Skin of body (tissue), 2 donors: ENCODE measurements around the gene ALDOA. TPM values are rescaled to one million over a fixed set of nuclear protein-coding genes. Genes with fewer than 3 reads are reported as not detected.

Experiments
- DNase-seq: peaks from one replicate; lab custom pipeline; 2025; lab: John Stamatoyannopoulos, UW
- total RNA-seq: library from RNA; depleted of rRNA; stranded (reverse); fragments of >200 nt; gene quantifications from one replicate; pipeline ENCODE4 v1.2.3, GENCODE V29; 2014

ALDOA gene
- total RNA-seq, 1 donor from 2014 or later, result 345 TPM

DNA sequence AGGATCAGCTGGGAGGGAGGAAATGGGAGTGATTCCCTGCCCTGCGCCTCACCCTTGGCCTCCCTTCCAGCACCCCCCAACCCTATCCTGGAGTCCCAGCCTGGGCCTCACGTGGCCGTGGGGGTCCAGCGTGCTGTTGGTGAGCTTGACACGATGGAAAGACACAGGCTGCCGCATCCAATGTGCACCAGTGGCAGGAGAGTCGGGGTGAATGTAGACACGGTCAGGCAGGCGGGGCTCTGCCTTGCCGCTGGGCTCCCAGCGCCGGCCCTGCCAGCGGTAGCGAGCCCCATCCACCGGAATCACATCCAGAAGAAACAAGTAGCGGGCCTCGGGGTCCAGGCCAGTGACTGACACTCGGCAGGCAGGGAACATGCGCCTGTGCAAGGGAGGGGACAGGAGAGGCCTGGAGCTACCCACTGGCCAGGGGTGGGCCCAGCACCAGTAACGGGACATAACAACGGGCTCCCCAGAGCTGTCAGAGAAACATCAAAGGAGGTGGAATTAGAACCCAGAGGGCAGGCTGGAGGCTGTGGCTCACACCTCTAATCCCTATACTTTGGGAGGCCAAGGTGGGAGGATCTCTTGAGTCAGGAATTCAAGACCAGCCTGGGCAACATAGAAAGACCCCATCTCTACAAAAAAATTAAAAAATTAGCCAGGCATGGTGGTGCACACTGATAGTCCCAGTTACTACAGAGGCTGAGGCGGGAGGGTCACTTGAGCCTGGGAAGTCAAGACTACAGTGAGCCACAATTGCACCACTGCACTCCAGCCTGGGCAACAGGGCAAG lies 23.5 kb downstream of the ALDOA start:
- no peak for DNase-seq

DNA sequence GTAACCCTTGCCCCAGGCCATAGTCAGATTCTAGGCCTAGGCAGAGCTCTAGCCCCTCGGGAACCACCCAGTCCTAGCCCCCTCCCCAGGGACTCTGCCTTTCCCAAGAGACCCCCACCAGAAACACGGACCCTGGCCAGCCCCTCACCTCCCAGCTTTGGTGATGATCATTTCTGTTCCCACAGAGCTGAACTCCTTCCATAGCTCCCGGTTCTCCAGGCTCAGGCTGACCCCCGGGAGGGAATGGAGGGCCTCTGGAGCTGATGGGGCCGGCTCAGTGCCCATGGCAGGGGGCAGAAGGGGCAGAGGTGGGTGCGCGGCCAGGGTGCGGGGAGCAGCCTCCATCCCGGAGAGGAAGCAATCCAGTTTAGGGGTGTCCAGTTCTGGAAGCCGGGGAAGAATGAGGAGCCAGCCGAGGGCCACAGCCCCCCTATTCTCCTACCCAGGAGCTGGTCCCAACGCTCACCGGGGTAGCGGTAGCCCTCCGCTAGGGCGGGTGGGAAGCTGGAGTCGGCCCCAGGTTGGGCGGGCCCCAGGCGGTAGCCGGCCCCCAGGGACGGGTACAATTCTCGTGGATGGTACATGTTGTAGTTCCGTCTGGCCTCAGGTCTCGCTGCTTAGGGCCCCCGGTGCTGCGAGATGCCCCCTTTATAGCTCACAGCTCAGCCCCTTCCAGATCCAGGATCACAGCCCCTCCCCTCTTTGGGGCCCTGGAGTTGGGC lies 25.2 kb downstream of the ALDOA start:
- no peak for DNase-seq

DNA sequence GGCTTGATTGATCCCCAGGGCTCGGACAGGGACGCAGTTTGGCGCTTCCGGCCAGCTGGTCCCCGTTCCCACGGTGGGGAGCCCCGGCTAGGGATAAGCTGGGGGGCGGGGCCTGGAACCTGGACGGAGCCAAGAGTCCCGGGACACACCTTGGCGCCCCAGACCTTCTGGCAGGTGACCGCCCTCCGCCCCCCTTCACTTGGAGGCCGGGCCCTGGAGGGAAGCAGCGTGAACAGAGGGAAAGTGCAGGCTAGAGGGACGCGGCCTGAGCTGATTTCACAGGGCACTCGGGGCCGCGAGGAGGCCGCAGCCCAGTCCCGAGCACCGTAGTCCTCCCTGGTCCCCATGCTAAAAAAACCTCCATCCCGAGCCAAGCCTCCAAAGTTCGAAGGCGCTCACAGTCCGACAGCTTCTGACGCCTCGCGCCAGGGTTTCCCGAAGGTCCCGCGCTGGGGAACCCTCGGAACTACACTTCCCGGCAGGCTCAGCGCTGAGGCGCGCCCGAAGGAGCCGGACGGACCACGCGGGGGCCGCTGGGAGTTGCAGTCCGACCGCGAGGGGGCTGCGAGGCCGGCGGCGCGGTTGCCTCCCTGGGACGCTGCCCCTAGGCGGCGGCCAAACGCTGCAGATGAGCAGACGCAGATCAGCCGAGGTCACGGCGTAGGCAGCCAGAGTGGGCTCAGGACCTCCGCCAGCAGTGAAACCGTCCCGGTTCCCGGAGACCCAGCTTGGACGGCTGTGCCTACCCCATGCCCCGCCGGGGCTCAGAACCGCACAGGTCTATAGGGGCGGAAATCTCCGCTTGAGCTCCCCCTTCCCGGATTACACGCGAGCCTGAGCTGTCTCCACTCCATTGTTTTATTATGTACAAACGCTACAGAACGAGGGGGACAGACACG lies 26.2 kb downstream of the ALDOA start, which contains the start of gene TBX6:
Gene TBX6 (minus strand): TSS at position 451 of the 899 bp plus-strand sequence. CDS start 731 bp downstream, outside the sequence.
- DNase-seq, result peak; percentile 85

DNA sequence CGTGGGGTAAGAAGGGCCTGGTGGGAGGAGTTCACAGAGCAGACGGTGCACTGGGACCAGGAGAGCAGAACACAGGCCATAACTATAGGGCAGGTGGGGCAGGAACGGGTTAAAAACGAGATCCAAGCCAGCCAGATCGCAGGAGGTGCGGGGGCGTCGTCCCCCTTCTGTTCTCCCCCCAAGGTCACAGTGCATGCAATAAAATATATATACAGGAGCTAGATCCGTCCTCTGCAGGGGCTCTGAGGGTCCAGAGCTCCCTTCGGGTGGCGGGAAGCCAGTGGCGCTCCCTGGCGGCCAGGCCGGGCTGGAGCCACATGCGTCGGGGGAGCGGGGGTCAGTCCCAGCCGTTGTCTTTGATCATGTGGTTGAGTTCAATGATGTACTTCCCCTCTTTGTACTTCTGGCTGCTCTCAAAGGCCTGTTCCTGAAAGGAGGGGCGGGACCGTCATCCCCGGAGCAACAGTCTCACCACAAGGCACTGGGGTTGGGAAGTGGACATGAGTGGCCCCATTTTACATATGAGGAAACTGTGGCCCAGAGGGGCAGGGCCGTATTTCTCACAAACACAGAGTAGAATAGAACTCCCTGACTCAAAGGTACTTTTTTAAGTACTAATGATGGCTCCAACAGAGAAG lies 26.9 kb downstream of the ALDOA start:
- peak; percentile 63 for DNase-seq

DNA sequence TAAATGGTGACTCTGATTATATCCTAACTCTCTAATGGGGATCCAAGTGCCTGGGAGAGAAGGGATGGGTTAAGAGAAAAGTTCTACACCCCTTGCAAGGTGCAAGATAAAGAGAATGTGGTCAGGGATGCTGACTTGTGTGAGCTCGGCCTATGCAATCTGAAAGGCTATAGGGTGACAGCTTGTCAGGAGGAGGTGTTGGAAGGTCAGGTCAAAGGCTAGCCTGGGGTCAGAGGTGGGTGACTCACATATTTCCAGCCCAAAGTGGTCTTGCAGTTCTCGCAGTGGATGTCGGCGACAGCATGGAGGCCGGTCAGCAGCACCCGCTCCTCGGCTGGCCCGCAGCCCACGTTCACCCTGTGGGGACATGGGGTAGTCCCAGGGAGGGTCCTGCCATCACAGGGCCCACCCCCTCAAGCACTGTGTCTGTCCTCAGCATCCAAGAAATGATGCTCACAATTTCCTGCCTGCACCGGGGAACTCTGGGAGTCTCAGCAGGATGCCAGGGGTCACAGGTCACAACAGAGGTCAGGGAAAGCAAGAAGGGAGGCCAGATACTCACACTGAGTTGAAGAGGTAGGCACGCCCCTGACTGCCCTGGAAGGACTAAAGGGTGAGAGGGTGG lies 29.1 kb downstream of the ALDOA start:
- no peak for DNase-seq

DNA sequence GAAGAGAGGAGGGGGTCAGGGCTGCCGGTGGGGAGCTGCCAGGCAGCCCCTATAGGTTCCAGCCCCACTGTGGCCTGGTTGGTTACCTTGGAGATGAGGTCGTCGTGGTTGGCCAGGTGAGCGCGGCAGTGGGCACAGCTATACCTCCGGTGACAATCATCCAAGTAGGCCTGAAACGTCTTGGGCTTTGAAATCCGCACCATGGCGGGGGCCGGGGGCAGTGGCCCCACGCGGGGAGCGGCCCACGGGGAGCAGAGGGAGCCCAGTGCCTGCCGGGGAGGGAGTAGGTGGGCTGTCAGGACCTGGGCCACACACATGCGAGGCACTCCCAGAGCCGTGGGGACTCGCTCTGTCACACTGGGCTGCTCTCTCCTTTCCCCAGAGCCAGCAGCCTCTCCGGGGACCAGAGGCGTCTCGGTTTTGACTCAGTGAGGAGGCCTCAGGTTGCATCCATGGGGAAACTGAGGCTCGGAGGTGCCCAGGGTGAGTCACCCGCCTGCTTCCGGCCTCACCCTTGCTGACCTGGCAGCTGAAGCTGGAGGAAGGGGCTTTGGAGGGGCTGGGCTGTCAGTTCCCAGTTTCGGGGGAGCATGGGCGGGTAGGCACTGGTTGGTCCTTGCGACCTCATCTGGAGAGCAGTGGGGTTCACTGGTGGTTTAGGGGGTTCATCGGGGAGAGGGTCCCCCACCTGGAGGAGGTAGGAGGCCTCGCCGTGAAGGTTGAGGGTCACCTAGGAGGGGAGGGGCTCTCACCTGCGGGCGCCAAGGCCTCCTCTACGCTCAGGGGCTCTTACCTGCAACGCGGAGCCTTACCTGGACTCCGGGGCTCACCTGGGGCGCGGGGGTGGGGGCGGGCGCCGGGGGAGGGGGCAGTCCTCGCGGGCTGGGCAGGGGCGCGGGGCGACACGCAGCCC lies 29.9 kb downstream of the ALDOA start:
- no peak for DNase-seq

DNA sequence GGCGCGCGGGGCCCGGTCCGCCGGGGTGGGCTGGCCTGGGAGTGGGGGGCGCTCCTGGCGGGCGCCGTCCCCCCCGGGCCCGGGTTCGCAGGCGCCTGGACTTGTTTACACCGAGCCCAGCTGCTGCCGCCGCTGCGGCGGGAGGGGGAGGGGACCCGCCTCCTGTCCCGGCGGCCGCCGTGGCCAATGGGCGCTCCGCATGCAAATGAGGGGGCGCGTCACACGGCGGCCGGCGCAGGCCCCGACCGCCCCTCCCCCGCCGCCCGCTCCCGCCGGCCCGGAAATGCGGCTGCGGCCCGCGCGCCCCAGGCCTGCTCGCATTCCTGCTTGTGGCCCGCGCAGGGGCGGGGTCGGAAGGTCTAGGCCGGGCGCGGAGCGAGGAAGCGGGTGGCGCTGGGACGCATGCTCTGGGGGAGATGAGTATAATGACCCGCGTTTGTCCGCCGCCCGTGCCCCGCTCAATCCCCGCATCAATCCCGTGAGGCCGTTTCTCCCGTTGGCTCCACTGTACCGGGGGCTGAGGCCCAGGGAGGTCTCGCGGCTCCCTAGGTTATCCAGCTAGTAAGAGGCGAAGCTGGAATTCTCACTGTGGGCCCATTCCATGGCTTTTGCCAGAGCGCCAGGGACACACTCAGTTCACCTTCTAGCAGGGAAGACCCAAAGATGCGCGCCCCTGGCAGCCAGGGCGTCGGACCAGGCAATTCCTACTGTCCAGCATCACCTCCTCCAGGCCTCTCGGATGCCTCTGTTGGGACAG lies 30.7 kb downstream of the ALDOA start, which contains the start of gene YPEL3:
Gene YPEL3 (minus strand): TSS at position 109 of the 757 bp plus-strand sequence. CDS start 731 bp downstream, outside the sequence.
- DNase-seq, result peak; percentile 68

DNA sequence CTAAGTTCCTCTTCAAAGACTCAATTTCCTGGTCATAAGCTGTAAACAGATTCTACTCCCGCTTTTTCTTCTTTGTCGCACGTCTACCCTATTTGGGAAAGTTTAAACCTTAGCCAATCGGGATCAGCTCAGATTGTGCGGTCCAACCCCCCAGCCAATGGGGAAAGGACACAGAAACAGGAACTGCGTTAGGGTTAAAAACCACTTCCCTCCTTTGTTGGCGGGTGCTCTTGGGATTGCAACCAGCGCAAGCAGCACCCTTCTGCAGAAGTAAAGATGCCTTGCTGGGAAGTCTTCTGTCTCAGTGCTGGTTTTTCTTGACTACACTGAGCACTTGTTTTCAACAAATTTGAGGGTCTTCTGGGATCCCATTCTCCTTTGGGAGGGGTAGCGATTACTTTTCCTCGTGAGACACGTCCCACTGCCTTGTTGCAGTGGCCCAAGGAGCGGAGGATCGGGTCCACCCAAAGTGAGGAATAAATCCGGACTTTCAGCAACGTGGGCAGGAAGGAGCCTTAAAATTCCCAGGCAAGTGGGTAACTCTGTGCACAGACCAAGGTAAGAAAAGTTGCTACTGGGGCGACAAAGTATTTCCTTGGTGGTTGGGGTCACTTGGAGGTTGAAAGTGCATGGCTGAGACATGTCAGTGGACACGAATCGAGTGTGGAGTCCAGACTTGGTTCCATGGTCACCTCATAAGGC lies 31.5 kb downstream of the ALDOA start:
- no peak for DNase-seq

DNA sequence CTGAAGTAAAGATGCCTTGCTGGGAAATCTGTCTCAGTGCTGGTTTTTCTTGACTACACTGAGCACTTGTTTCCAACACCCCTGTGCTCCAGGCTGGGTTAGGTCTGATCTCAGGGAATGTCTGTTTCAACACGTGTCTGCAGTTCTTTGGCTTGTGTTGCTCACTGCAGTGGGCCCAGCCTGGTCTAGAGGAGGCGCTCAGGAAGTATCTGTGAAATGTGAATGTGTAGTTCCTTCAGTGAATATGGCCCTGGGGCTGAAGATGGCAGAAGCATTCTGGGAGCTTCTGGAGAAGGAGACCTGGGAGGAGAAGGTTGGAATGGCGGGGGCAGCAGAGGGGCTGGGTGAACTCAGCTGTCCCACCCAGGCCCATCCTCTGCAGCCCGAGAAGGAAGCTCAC lies 38.5 kb downstream of the ALDOA start:
- DNase-seq, result no peak

DNA sequence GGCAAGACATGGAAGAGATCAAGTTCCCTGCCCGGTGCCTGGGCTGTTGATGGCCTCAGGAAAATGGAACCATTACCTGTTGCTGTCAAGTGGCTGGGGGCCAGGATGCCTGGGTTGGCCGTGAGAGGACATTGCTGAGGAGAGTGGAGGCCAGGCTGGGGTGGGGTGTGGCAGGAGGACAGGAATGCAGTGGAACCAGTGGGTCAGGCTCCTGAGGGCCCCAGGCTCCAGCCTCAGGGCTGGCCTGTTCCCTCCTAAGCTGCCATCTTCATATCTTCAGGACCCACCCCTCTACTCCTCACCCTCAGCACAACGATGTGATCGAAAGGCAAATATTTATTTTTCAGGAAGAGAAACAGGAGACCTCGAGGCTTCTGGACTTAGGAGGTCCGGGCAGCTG lies 38.9 kb downstream of the ALDOA start:
- no peak for DNase-seq

DNA sequence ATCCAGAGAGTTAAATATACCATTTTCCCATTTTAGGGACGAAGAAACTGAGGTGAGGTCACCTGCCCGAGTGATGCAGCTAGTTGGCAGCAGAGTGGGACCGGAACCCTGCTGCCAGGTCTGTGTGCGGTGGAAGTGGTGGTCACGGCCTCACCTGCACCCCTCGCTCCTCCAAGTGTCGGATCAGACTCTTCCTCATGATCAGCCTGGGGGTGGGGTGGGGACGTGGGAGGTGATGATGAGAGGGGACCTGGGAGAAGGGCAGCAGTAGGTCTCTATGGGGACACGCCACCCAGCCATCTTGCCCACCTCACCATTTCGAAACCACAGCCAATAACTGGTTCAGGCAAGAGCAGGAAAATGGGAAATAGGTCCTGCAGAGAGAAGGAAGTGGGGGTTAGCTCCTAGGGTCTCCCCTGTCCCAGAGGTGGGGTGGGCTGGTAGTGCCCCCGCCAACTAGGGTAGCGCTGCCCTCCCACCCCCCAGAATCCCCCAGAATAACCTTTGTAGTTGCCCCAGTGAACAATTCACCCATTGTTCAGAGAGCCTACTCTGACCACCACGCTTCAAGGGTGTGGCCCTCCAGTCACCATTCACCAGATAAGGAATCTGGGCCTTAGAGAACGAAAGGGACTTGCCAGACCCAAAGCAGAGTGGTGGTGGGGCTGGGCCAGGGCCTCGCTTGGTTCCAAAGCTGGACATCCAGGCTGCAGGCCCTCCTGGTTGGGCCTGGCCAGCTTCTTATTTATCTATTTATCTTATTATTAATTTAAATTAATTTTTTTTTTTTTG lies 42.7 kb downstream of the ALDOA start:
- no peak for DNase-seq

DNA sequence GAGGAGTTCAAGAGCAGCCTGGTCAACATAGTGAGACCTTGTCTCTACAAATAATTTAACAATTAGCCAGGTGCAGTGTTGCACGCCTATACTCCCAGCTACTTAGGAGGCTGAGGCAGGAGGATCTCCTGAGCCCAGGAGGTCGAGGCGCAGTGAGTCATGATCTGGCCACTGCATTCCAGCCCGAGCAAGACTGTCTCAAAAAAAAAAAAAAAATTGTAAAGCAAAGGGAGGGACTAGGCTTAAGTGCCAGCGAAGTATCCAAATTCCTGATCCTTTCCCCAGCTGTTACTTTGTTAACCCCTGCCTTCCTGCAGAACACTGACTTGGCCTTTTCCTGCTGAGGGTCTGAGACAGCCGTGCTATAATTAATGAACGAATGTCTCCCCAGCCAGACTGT lies 45.1 kb downstream of the ALDOA start:
- DNase-seq, result no peak

DNA sequence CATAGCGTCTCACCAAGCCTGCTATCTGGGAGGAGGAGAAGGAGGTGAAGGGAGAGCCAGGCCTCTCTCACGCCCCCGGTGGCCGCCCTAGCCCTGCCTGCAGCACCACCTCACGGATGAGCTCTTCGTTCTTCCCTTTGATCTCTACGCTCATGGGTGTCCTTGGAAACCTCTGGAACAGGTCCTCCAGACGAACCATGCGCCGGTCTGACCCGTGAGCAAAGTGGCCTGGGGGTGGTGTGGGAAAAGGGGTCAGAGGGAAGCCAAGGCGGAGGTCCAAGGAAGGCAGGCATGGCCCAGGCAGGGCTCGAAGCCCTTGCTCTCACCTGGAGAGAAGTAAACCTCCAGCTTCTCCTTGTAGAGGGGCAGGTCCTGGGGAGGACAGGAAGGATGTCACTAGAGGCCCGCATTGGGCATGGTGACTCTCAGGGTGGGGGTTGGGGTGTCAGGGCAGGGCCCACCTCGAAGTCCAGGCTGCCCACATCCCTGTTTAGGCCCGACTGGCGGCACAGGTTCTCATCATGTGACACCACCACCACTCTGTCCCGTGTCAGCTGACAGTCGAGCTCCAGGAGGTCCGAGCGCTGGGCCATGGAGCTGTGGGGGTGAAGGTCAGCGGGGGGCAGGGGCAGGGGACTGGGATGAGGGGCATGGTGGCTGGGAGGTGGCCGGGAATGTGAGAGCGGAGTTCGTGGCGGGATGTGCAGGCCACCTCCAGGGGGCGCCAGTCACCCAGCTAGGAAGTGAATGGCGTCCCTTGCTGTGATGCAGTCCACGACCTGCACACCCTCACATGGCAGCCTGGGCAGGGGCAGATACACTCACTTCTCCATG lies 46.9 kb downstream of the ALDOA start:
- no peak for DNase-seq

DNA sequence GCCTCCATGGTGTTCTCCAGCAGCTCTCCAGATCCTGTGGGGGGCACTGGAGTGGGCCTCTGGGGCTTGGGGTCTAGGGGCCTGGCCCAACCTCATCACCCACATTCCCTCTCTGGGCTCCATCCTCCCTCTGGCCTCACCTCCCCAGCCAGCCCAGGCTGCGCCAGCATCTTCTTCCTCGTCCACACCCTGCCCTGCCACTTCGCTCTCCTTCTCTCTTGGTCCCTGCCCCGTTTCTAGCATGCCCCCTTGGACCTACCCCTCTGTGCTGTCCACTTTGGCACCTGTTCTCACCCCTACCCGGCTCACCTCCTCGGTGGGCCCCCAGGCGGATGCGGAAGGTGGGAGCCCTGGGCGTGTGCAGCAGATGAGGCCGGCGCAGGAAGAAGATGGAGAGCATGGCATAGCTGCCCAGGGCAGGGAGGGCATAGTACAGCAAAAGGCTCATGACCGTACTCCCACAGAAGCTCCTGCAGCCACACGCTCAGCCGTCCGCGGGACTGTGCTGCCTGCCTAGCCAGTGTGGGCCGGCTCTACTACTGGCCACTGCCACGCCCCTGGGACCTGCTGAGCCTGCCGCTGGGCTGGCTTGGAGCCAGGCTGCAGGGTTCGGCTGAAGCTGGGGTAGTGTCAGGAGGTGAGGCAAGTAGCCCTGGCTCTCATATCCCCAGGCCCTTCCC lies 47.6 kb downstream of the ALDOA start, which contains the start of gene GDPD3:
Gene GDPD3 (minus strand): TSS at position 507 of the 680 bp plus-strand sequence. CDS start 59 bp downstream, at position 448.
- DNase-seq, result no peak

DNA sequence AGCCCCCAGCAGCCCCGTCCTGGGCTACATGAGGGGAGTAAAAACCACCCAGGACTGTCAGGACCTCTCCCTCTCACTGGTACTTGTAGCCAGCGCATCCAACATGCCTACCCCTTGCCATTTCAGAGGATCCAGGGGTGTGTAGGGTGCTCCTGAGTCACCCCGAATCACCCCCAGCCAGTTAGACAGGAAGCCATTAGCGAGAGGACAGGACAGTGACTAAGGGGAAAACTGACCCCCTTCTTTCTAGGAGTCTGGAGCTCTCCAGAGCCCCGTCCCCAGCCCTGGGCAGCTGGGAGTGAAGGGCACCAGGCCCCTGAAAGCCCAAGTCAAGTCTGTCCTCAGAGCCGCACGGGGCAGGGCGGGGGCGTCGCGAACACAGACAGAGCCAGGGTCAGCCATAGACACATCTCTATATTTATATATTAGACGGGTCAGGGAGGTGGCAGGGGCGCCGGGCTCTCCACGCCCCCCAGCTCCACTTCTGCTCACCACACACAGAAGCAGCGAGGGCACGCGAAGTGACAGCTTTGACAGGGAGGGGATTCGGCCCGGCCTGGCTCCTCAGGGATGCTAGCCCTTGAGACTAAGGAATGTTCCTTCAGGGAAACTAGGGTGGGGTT lies 48.3 kb downstream of the ALDOA start:
- DNase-seq, result no peak
